Activated gamma-delta T cell (primary cell): ENCODE measurements around the gene DHRS7B.

Source experiments
- DNase-seq: peaks from one replicate; lab custom pipeline; 2025; lab: John Stamatoyannopoulos, UW

Gene DHRS7B

DNA sequence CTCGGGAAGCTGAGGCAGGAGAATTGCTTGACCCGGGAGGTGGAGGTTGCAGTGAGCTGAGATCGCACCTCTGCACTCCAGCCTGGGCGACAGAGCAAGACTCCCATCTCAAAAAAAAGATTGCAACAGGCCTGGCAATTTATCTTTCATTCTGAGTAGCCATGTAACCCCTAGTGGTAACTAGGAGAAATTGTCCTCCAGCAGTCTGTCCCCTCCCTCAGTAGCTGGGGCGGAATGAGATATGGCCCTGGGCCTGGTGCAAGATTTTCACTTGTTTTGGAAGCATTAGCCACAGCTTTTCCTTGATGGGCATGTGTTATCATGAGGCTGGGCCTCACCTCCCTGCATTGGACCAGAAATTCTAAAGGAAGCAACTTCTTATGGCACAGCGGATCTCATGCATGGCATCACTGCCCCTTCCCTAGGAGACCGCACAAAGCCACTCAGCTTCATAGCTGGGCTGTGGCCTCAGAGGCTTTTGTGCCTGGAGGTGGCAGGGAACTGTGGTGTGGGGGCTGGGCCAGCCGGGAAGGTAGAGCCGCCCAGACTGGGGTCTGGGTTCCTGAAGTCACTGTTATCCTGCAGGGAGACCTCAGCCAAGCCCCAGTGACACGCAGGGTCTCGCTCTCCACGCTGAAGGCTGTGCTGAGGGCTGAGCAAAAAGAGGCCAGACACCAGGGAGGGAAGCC is 113.1 kb downstream of the DHRS7B start:
- DNase-seq, result no peak

DNA sequence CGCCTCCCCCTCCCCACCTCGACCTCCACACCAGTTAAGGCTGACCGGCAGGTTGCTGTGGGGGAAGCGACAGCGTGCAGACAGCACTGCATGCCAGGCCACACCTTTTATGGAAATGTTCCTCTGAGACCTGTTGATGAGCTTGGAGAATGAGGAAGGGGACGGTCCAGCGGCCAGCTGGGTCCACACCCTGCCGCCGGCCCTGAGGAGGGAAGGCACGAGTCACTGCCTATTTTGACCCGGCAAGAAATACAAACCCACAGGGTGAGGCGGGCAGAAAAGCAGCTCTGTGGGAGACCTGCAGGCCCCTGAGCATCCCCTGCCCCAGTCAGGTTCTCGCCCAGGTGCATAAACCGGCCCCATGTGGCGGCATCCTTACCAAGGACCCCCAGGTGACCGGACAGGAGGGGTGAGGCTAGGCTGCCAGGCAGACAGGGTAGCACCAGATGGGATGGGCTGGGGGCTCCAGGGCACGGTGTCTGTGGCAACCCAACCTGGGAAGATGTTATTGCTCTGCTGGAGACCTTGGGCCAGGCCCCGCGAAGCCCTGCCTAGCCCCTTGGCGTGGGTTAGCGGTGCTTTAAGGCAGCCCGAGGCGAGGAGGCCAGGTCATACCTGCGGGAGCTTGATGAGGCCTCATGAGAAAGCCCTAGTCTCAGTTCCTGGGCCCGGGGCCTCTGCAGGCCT is 113.7 kb downstream of the DHRS7B start:
- no peak for DNase-seq
